Measurements from ENCODE around the gene NFKB2.

NFKB2 gene

GRCh38 chr10:102409604-102410428 lies 14.3 kb downstream of the NFKB2 start:
- DNase-seq: no peak

- peak; percentile 50 to 57 for DNase-seq
Measured at GRCh38 chr10:102410429-102411073, 15.0 kb downstream of the NFKB2 start.

- DNase-seq: no peak
Measured at GRCh38 chr10:102411341-102412255, 16.1 kb downstream of the NFKB2 start.

- DNase-seq: no peak
Measured at GRCh38 chr10:102412293-102412692, 16.8 kb downstream of the NFKB2 start.

- DNase-seq: peak; percentile 53 to 61
Measured at GRCh38 chr10:102413053-102413705, 17.7 kb downstream of the NFKB2 start.

GRCh38 chr10:102413806-102414561 lies 18.5 kb downstream of the NFKB2 start:
- no peak for DNase-seq

DNA sequence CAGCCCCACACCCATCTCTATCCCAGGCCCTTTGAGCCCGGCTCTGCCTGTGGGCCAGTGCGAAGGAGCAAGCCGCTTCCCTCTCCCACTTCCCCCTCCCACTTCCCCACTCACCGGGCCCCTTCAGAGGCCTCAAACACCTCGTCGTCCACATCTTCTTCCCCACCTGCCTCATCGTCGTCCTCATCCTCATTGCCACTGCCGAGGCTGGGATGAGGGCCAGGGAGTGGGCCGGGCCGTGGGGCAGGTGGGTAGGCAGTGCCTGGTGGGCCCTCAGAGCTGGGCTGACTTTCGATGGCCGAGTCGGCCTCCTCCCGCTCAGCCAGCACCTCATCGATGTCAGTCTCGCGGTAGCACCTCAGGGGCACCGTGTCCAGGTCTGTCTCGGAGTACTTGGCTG lies 19.2 kb downstream of the NFKB2 start:
- no peak for DNase-seq

DNA sequence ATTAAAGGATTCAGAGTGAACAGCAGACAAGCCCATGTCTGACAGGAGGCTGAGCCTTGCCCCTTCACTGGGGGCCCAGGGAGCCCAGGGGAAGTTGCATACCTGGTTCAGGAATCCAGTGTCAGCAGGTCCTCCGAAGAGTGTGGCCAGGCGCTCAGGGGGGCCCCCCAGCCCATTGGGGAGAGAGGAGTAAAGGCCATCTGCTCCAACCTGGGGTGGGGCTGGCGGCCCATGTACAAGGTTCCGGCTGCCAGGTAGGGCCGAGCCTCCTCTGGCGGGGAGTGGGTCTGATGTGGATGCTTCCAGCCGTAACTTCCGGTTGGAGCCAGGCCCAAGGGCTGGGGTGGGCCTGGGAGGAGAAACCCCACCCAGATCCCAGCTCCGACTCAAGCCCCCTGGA lies 20.8 kb downstream of the NFKB2 start:
- no peak for DNase-seq

GRCh38 chr10:102416695-102417094 lies 21.2 kb downstream of the NFKB2 start:
- no peak for DNase-seq

DNA sequence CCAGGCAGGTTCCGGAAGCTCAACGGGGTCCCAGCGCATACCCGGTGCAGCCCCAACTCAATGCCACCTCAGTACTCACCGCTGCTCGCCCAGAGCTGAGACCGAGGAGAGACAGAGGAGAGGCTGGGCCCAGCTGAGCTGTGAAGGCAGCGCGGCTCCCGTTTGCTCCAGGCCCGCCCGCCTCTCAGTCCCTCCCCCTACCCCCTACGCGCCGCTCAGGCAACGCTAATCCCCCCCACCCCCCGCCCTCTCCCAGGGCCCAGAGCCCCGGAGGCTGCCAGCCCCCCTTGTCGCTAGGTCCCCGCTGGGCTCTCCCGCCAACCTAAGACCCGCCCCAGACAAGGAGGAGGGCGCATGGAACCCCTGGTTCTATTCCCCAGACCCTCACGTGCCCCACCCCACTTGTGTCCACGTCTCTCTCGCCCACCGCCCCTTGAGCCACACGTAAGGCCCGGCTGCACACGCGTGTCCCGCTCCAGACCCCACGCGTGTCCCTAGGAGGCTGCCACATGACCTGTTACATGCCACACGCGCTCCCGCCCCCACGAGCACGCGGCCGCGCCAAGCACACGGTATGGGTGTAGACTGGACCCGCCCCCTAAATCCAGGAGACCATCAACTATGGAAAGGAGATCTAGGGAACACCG lies 23.2 kb downstream of the NFKB2 start, which contains the start of gene PSD:
Gene PSD (minus strand): TSS at position 164 of the 647 bp plus-strand sequence. CDS start 1,747 bp downstream, outside the sequence.
- DNase-seq: no peak

- peak; percentile 61 to 74 for DNase-seq
Measured at GRCh38 chr10:102419269-102420180, 24.0 kb downstream of the NFKB2 start.

- no peak for DNase-seq
Measured at GRCh38 chr10:102420181-102420713, 24.7 kb downstream of the NFKB2 start.

GRCh38 chr10:102420714-102421506 lies 25.4 kb downstream of the NFKB2 start, which contains the start of gene FBXL15:
Gene FBXL15, plus strand, starts transcription at chr10:102420836. Its CDS starts 294 bp downstream, at chr10:102421130.
- peak; percentile 95 to 97 for DNase-seq

- DNase-seq: no peak
Measured at GRCh38 chr10:102421507-102421756, 25.9 kb downstream of the NFKB2 start.

DNA sequence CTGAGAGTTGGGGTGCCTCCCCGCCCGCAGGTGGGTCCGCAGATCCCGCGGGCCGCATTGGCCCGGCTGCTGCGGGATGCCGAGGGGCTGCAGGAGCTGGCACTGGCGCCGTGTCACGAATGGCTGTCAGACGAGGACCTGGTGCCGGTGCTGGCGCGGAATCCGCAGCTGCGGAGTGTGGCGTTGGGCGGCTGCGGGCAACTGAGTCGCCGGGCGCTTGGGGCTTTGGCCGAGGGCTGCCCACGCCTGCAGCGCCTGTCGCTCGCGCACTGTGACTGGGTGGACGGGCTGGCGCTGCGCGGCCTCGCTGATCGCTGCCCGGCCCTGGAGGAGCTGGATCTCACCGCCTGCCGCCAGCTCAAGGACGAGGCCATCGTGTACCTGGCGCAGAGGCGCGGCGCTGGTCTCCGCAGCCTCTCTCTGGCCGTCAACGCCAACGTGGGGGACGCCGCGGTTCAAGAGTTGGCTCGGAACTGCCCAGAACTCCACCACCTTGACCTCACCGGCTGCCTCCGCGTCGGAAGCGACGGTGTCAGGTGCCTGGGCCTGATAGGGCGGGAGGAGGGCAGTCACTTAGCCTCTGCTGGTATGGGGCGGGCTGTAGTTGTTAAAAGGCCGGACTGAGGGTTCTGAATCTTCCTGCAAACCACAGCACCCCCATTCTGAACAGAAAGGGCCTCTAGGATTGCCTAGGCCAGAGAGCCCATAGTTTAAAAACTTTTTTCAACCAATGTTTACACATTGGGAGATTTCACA lies 26.4 kb downstream of the NFKB2 start:
- DNase-seq: peak in 1 of 2 donors; percentile 25

DNA sequence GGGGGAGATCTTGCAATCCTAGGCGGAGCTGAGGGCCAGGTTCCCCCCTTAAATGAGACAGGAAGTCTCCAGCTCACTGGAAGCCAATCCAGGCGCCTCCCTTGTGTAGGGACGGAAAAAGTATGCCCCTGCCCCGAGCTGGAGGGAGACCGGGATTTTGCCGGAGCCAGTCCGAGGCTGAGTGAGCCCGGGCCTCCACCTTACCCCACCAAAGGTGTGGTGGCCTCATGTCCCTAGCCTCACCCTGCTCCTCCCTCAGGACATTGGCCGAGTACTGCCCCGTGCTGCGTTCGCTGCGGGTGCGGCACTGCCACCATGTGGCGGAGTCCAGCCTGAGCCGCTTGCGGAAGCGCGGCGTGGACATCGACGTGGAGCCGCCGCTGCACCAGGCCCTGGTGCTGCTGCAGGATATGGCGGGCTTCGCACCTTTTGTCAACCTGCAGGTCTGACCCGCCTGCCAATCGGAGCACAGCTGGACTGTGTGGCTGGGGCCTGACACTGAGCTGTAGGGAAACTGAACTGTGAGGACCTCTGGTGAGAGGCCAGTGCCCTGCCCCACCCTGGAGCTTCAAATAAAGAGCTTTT lies 27.1 kb downstream of the NFKB2 start:
- peak; percentile 57 to 72 for DNase-seq

- DNase-seq: no peak
Measured at GRCh38 chr10:102423372-102423968, 28.0 kb downstream of the NFKB2 start.

DNA sequence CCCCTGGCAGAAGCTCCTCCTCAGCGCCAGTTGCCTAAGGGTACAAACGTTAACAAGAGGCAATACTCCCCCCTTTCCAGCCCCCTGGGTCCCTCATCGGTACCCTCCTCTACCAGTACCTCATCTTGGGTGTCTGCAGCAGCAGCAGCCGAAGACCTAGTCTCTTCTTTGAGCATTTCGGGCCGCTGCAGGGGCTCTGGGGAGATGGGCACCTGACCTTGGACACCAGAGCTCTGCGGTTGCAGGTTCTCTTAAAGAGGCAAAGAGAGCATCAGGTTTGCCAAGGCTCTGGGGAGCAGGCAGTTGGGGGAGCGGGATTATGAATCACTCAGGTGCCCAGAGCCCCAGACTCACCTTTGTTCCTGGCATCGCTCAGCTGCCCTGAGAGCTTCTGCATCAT lies 28.6 kb downstream of the NFKB2 start:
- no peak for DNase-seq
